Sigmoid colon (tissue), 4 donors: ENCODE measurements around the gene ADGRG2.

Experiments used
- CTCF ChIP-seq, 4 experiments: fragments of 450-650 bp in 3 of 4; fragments of 200-600 bp in 1 of 4; IDR thresholded peaks; one replicate each; pipeline ENCODE4 v1.5.1; 2016 to 2019; ENCODE audit warnings: antibody characterized with exemption in 4 of 4, mild to moderate bottlenecking in 3 of 4, moderate library complexity in 2 of 4
- EP300 ChIP-seq, 4 donors: sonication (generic); formaldehyde crosslinking; IDR thresholded peaks; one replicate each; pipeline ENCODE4 v1.6.1; 2017; ENCODE audit warnings: antibody characterized with exemption in 4 of 4
- POLR2A ChIP-seq, 2 donors: fragments of 450-650 bp; IDR thresholded peaks; one replicate each; pipeline ENCODE4 v1.6.1; 2016; ENCODE audit warnings: antibody characterized with exemption in 2 of 2, mild to moderate bottlenecking in 2 of 2, moderate library complexity in 2 of 2
- POLR2AphosphoS5 ChIP-seq, 4 donors: sonication (generic); formaldehyde crosslinking; IDR thresholded peaks; one replicate each; pipeline ENCODE4 v1.6.1; 2017; ENCODE audit warnings: antibody characterized with exemption in 4 of 4

GRCh38 chrX:18971506-18971905, 150.8 kb downstream of the ADGRG2 start:
- no peak for TF ChIP-seq CTCF (IDR thresholded peaks at IDR 0.05)
- no peak for TF ChIP-seq POLR2A (IDR thresholded peaks at IDR 0.05)
- TF ChIP-seq POLR2AphosphoS5 (IDR thresholded peaks at IDR 0.05): no peak
- TF ChIP-seq EP300 (IDR thresholded peaks at IDR 0.05): no peak
